ENCODE measurements around the gene SLMAP.

DNA sequence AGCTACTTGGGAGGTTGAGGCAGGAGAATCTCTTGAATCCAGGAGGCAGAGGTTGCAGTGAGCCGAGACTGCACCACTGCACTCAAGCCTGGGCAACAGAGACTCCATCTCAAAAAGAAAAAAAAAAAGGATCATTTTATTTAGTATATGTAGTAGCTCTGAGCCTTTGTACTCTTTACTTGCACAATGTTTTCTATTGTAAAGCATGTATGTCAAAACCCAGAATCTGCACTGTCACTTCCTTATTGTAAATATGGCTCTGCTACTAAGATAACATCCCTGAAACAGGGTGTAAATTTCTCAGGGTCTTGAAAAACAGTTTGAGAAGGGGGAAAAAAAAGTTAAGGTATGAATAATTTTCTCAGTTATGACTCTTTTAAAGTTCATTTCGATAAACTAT lies 35.1 kb downstream of the SLMAP start:
- TF ChIP-seq, protein P1, sequence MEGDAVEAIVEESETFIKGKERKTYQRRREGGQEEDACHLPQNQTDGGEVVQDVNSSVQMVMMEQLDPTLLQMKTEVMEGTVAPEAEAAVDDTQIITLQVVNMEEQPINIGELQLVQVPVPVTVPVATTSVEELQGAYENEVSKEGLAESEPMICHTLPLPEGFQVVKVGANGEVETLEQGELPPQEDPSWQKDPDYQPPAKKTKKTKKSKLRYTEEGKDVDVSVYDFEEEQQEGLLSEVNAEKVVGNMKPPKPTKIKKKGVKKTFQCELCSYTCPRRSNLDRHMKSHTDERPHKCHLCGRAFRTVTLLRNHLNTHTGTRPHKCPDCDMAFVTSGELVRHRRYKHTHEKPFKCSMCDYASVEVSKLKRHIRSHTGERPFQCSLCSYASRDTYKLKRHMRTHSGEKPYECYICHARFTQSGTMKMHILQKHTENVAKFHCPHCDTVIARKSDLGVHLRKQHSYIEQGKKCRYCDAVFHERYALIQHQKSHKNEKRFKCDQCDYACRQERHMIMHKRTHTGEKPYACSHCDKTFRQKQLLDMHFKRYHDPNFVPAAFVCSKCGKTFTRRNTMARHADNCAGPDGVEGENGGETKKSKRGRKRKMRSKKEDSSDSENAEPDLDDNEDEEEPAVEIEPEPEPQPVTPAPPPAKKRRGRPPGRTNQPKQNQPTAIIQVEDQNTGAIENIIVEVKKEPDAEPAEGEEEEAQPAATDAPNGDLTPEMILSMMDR (IDR thresholded peaks at IDR 0.05 in 4 of 5, conservative IDR thresholded peaks at IDR 0.05 in 1 of 5): no peak
- no peak for TF ChIP-seq POLR2A (IDR thresholded peaks at IDR 0.05)
